AG09309 (cell line): Measurements from ENCODE around the gene OR14J1.

Experiments
- DNase-seq: peaks from one replicate; pipeline ENCODE4 v3.0.0-alpha.2; 2010; ENCODE audit warnings: low read depth
- H3K4me3 ChIP-seq: 2 replicates; pipeline ENCODE4 v1.5.1; 2011; ENCODE audit warnings: mild to moderate bottlenecking, low read depth, low read length, moderate library complexity; ENCODE audit not compliant: control insufficient read depth
- TF ChIP-seq, protein P1 (sequence below): IDR thresholded peaks from 2 replicates; pipeline ENCODE4 v1.5.1; 2011; ENCODE audit warnings: mild to moderate bottlenecking, low read depth, low read length, inconsistent platforms; ENCODE audit not compliant: insufficient read depth, control insufficient read depth; ENCODE audit errors: missing control alignments

OR14J1 gene

DNA sequence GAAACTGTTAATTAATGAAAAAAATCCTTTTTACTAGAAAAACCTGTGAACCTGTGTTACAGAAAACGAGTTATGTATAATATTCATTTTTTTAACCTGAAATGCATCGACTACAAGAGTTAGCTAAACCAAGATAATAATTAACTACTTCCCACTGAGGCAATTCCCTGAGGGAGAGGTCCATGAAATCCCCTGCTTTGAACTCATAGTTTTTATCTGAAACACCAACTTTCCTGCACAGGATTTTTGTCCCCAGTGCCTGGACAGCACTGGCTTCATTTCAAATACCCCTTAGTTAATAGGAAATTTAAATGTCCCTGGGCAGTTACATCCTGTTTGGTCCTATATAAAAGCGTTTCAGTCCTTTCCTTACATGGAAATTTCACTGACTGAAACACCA, at the start of gene OR14J1:
Gene OR14J1, plus strand, starts transcription at position 386 of the 400 bp plus-strand sequence. CDS start 4,989 bp downstream, outside the sequence.
- H3K4me3 ChIP-seq = no peak within 1 kb of the TSS
- TF ChIP-seq, protein P1, sequence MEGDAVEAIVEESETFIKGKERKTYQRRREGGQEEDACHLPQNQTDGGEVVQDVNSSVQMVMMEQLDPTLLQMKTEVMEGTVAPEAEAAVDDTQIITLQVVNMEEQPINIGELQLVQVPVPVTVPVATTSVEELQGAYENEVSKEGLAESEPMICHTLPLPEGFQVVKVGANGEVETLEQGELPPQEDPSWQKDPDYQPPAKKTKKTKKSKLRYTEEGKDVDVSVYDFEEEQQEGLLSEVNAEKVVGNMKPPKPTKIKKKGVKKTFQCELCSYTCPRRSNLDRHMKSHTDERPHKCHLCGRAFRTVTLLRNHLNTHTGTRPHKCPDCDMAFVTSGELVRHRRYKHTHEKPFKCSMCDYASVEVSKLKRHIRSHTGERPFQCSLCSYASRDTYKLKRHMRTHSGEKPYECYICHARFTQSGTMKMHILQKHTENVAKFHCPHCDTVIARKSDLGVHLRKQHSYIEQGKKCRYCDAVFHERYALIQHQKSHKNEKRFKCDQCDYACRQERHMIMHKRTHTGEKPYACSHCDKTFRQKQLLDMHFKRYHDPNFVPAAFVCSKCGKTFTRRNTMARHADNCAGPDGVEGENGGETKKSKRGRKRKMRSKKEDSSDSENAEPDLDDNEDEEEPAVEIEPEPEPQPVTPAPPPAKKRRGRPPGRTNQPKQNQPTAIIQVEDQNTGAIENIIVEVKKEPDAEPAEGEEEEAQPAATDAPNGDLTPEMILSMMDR = no peak
- no peak for DNase-seq

- TF ChIP-seq, protein P1 = no peak
- no peak for DNase-seq
- no peak overlapping the region for H3K4me3 ChIP-seq
These were observed 49.8 kb upstream of the OR14J1 start for GRCh38 chr6:29251736-29252135.

DNA sequence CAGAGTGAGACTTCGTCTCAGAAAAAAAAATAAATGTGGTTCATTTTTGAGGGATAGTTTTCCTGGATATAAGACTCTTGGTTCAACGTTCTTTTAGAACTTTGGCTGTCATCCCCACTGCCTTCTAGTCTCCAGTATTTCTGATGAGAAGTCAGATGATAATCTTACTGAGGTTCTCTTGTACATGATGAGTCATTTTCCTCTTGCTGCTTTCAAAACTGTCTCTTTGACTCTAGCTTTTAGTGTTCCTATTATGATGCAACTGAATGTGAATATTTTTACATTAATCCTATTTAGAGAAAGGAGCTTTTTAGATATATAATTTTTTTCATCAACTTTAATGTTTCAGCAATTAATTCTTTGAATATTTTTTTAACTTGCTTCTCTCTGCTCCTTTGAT, 46.0 kb upstream of the OR14J1 start:
- TF ChIP-seq, protein P1 = no peak
- no peak overlapping the region for H3K4me3 ChIP-seq
- DNase-seq = no peak

GRCh38 chr6:29259721-29260120, 41.8 kb upstream of the OR14J1 start:
- TF ChIP-seq, protein P1 = no peak
- DNase-seq = no peak
- no peak overlapping the region for H3K4me3 ChIP-seq

DNA sequence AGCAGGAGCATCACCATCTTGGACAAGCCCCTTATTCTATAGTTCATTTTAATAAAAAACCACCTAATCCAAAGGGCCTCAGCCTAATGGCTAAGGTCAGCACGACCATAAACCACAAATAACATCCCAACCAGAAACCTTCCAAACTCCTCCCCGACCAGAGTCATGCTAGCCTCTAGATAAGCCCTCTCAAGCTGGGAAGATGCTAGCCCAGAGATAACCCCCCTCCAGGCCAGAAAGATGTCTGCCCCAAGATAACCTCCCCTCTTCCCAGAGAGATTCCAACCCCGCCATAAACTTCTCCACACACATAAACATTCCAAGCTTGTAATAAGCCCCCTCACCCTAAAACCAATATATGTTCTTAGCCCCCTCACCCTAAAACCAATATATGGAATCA, 38.5 kb upstream of the OR14J1 start:
- TF ChIP-seq, protein P1 = no peak
- no peak for DNase-seq

DNA sequence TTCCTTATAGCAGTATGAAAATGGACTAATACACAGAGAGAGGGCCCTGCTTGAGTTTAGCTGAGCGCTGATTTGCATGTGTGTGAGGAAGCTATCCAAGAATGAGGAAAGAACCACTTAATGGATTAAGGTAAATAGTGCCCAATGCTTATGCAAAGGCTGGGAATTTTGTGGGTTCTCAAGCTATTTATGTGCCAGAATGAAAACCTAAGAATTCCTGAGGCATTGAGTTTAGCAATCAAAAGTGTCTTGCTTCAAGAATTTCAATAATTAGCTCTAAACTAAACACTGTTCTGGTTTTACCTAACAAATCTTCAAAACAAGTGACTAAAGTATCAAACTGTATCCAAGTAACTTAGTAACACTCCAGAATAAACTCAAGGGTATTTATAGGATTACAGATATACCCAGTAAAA, 7.0 kb upstream of the OR14J1 start:
- TF ChIP-seq, protein P1 = no peak
- no peak overlapping the region for H3K4me3 ChIP-seq
- DNase-seq = no peak

More for the DNA sequence above, 38.5 kb upstream of the OR14J1 start:
- no peak overlapping the region for H3K4me3 ChIP-seq

DNA sequence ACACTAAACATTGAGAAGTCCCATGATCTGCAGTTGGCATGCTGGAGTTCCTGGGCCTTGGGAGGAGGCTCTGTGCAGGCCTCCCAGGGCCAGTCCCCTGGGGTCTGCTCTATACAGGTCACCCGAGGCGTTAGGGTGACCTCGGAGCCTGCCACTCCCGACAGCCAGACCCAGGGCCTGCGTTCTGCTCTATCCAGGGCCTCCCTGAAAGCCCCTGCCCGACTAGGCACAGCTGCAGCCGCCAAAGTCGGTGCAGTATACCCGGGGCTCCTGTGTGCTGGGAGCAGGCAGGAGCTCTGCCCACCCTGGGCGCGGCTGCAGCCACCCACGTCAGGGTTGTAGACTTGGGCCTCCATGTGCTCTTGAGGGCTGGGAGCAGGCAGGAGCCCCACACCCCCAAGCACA, 6.3 kb upstream of the OR14J1 start:
- H3K4me3 ChIP-seq = no peak overlapping the region
- no peak for DNase-seq
- TF ChIP-seq, protein P1 = no peak
